ENCODE measurements around the gene SPTBN1.
A peak's percentile ranks its signal among the peaks of the same experiment; 100 is the strongest.
"Not testable (repeated sequence)": the region's sequence is repeated elsewhere in the genome, so short reads cannot be mapped to it uniquely, and the experiment has no call there.

Gene SPTBN1

DNA sequence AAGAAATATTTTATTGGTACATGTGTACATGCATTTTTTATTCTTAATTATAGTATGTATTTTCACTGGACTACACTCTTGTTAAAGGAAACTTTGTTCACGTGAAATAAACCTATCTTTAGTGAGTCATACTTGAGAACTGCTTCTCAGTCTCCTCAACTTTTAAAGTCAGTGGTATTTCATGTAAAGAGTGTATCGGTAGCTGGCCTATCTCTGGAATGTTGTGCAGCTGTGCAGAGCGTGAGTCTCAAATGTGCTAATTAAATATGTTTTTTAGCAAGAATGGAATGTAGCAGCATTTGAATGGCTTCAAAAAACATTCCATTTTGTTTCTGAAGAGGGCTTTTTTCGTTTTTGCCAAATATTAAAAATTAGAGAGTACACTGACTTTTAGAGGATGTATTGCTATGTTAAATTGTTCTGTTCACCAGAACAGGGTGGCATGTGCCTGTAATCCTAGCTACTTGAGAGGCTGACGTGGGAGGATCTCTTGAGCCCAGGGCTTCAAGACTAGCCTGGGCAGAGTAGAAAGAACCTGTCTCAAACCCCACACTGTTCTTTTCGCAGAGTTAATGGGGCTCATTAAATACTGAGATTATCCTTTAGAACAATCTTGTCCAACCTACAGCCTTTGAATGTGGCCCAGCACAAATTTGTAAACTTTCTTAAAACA lies 14.3 kb downstream of the SPTBN1 start:
- no peak for DNase-seq (ENCODE audit: low spot score)

DNA sequence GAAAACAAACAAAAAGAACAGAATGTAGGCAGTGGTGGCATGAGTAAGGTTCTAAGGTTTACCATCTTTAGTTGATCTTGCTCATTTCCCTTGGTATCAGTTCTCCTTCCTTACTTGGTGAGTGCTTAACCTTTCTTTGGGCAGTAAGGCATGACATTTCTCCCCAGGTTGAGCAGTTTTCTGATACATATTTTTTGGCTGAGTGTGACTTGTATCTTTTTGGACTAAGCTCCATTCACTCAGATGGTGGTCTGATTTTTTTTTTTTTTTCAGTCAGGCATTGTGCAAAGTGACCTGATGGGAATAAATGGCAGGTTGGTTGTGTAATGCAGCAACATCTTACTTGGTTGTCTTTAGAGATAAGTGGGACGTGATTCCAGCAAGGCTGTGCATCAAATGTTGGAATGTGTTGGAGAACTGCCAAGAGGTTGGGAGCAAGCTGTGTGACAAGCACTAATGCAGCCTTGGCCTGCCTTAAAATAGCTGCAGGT lies 15.1 kb downstream of the SPTBN1 start:
- peak; percentile 9 for DNase-seq (ENCODE audit: low spot score)

DNA sequence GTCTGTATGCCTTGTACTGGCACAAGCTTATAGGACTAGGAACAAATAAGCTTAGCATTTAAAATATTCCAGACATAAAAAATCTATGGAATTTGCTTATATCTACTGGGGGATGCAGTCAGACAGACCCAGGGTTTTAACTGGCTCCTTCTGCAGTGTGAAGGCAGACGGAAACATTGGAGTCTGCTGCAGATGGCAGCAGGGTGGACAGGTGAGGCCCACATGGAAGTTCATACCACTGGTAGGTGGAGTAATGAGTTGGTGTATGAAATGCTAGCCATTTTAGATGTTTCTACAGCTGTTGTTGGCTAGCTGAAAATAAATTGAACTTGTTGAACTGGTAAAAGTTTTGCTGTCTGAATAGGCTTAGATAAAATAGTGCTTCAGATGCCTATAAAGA lies 17.7 kb downstream of the SPTBN1 start:
- no peak for DNase-seq (ENCODE audit: low spot score)

DNA sequence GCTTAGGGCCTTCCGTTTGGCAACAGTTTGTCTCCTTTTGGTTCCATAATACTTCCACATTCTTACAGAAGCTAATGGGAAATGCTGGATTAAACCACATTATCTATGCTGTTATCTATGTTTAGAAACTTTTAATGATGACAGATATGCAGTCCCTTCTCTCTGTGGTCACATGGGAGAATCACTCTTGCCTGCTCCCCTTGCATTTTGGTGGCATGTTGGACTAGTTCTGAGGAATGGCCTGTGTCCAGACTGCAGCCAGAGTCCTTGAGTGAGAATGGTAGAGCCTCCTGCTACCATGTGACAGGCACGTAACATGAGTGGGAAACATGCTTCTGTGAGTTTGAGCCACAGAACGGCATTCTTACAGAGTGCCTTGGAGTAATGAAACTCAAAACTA lies 19.2 kb downstream of the SPTBN1 start:
- no peak for DNase-seq (ENCODE audit: low spot score)

DNA sequence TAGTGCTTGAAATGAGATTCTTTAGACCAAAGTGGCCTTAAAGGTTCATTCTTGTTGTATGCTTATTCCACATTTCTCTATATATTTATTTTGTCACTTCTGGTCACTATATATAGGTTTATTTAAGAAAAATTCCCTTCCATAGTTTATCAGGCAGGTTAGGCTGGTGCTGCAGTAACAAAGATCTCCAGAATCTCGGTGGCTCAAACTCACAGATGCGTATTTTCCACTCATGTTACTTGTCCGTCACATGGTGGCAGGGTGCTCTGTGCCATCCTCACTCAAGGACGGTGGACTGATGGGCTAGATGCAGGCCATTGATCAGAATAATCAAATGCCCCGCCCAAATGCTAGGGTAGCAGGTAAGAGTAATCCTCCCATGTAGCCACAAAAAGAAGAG lies 19.8 kb downstream of the SPTBN1 start:
- DNase-seq (ENCODE audit: low spot score) = no peak

DNA sequence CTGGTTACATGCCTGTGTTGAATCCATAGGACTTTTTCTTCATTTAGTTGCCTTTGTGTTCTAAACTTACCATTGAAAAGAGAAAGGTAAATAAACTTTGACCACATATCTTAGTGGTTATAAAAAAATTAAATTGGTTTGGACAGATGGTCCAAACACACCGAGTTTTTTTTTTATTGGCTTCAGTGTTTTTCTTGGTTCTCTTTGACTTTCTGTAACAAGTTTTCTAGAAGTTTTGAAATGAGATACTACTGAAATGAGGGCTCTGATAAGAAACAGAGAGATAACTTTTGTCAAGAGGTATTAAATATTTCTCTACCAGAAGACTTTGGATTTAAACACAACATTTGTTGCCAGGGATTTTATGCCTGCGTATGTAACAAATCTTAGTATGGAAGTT lies 20.7 kb downstream of the SPTBN1 start:
- DNase-seq (ENCODE audit: low spot score) = no peak

DNA sequence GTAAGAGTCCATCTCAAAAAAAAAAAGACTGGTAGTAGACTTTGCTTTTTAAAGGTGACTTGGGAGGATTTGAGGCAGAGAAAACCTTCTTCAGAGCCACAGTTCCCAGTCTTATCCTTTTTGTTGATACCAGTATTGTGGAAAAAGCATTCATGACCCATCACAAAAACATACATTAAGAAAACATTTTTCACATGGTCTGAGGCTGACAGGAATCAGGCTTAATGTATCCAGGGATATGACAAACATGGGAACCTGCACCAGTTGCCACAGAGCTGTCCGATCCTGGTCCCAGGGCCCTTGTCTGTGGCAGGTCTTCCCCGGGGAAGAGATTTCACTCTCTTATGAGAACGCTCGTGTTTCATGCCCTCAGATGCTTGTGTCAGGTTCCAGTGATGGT lies 21.8 kb downstream of the SPTBN1 start:
- DNase-seq (ENCODE audit: low spot score) = no peak

DNA sequence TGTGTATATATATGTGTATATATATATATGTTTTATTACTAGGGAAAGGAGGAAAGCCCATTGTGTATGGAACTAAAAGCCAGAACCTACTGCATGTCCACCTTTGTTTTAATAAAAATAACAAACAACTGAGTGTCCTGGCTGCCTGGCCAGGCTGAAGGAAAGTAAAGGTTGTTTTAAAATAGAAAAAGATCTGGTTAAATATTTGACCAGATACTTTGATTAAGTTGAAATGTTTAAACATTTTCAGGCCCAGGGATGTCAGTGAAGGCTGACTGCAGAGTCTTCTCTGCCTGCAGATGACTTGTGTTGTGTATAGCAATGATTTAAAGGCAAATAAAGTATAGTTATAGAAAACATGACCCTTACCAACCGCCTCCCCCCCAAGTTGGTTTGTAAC lies 22.8 kb downstream of the SPTBN1 start:
- no peak for DNase-seq (ENCODE audit: low spot score)

DNA sequence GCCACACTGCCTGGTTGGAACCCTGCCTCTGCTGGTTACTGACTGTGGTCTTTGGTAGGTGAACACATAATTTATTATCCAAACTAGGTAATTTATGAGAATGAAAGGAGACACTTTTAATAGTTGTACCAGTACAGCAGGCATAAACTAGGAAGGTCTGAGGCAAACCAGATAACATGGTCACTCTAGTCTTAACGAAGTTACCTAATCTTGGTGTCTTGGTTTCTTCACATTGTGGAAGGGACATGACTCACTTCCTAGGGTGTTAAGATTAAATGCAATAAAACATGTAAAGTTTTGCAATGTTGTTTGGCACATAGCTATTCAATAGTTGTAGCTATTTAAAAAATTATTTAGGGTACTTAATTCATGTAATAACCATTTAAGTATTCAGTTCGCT lies 23.3 kb downstream of the SPTBN1 start:
- no peak for DNase-seq (ENCODE audit: low spot score)

DNA sequence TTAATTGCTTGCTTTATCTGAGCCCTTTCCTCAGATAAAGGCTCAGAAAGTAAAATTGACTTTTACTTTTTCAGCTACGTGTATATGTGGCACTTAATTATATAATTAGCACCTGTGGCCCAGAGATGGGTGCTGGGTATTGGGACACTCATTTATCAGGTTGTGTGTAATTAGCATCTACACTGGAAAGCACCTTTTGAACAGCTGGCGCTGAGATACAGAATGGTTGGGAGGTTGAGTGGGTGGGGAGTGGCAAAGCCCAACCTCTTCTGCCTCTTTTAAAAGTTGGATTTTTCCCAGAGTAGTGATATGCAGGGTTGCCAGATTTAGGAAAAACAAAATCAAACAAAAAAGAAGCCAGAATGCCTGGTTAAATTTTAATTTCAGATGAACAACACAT lies 23.9 kb downstream of the SPTBN1 start:
- no peak for DNase-seq (ENCODE audit: low spot score)

DNA sequence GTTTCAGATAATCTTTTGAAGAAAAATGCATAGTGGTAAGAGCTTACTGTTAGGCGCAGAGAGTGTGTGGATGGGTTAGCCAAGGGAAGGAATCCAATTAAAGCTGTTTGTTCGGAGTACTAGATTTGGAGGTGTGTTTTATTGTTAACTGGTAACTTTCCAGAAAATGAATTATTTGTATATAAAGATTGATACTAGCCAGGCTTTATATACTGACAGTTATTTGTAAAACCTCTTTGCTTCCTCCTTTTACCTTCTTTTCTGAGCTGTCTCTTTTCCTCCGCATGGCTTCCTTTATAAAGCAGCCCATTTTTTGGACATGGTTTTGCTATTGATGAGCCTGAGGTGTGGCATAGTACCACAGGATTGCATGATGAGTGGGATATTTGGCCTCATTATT lies 25.6 kb downstream of the SPTBN1 start:
- DNase-seq (ENCODE audit: low spot score) = no peak

DNA sequence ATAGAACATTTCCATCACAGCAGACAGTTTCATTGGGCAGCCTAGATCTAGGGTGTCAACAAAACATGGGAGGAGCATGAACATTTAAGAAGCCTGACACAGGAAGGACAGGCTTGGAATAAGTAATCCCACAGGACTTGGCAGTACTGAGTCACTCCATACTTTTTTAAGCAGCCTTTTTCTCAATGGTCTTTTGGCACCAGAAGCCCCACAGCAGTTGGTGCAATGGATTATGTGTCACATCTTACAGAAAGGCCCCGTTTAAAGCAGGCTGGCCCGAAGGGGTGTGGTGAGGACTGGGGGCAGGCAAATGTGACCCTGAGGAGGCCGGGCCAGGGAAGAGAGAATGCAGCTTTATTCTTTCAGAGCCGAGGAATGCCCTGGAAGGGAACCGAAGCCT lies 26.6 kb downstream of the SPTBN1 start:
- no peak for DNase-seq (ENCODE audit: low spot score)

DNA sequence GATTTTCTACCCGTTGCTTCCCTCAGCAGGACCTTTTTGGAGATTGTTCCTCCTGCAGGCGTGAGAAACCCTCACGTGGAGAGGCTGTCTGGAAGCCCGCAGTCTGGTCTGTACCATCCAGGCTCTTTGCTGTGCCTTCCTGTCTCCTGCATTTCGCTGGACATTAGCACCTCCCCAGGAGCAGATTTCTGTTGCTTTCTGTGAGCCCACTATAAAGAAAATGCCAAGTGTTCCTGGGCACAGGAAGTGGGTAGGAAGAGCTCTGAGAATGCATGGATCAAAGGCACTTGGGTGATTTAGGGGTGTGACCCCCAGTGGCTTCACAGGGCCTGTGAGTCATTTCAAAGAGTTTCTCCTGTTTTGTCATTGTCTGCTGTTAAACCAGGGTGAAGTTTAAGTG lies 27.3 kb downstream of the SPTBN1 start:
- no peak for DNase-seq (ENCODE audit: low spot score)

DNA sequence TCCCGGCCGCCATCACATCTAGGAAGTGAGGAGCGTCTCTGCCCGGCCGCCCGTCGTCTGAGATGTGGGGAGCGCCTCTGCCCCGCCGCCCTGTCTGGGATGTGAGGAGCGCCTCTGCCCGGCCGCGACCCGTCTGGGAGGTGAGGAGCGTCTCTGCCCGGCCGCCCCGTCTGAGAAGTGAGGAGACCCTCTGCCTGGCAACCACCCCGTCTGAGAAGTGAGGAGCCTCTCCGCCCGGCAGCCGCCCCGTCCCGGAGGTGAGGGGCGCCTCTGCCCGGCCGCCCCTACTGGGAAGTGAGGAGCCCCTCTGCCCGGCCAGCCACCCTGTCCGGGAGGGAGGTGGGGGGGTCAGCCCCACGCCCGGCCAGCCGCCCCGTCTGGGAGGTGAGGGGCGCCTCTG lies 29.6 kb downstream of the SPTBN1 start:
- not testable (repeated sequence) for DNase-seq (ENCODE audit: low spot score)

DNA sequence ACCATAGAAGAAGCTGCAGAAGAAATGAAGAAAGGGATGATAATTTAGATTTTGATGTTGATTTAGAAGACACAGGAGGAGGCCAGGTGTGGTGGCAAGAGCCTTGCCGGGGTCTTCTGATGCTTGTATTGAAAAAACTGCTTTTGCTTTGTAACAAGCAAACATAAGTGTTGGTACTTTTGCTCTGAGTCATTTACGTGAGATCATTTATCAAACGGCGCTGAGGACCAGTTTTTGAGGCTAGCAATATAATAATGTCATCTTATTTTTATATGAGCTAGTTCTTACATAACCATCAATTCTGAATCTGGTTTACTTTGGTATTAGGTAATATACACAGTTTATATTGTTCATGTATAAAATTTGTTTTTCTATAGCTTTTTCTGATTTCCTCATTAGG lies 30.6 kb downstream of the SPTBN1 start:
- DNase-seq (ENCODE audit: low spot score) = no peak

DNA sequence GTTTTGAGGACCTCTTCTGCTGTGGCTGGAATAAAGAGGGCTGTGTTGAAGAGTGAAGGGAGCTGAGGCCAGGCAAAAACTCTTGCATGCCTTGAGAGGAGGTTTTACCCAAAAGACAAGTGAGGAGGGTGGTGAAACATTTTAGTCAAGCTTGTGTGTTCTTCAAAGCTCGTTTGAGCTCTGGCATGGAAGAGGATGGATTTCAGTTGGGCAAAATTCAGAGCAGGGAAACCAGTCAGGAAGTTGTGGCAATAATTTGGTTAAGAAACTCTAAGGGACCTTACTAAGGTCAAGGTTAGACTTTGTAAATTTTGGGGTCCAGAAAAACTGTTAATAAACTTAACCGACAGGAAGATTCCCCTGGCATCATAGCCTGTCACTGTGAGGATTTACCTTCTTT lies 34.7 kb downstream of the SPTBN1 start:
- DNase-seq (ENCODE audit: low spot score) = no peak

DNA sequence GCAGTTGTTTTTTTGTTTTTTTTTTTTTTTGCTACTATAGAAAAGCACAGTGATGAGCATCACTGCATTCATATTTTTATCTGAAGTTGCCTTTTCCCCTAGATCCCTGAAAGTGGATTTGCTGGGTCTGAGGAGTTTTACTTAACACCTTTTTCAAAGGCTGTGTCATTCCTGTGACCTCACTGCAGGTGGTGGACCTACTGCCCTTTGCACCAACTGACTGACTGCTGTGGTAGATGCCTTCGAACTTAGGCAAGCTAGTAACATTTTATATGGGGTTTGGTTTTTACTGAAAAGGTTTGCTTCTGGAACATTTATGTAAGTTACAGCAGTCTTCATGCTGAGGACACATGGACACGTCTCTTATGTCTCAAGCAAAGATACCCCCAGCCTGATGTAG lies 36.2 kb downstream of the SPTBN1 start:
- DNase-seq (ENCODE audit: low spot score) = no peak

DNA sequence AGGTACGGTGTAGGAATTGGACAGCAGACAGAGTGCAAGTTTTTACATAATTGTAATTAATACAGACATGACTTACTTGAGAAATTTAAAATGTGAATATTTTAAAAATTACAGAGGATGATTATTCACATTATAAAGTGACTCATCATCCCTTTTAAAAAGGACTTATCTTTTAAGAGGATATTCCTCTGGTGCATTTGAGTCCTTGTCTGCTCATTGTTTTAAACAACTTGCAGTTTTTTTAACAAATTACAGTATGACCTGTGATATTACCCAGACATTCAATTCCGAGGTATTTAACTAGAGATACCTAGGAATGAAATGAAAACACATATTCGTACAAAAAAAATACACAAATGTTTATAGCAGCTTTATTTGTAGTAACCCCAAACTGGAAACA lies 38.0 kb downstream of the SPTBN1 start:
- DNase-seq (ENCODE audit: low spot score) = no peak

DNA sequence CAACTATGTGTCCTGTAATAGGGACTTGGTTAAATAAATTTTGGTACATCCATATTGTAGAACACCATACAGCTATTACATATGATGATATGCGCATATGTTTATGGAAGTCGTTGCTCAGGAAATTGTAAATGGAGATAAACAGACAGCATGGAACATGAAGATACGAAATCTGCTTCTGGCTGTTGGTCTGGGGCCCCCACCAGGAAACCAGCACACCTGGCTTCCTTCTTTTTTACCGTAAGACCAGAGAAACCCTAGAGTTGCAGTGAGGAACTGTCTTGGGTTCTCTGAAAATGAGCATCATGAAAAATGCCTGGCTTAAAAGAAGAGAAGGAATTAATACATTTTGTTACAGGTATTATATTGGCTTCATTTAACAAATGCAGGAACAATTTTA lies 40.8 kb downstream of the SPTBN1 start:
- peak; percentile 9 for DNase-seq (ENCODE audit: low spot score)

DNA sequence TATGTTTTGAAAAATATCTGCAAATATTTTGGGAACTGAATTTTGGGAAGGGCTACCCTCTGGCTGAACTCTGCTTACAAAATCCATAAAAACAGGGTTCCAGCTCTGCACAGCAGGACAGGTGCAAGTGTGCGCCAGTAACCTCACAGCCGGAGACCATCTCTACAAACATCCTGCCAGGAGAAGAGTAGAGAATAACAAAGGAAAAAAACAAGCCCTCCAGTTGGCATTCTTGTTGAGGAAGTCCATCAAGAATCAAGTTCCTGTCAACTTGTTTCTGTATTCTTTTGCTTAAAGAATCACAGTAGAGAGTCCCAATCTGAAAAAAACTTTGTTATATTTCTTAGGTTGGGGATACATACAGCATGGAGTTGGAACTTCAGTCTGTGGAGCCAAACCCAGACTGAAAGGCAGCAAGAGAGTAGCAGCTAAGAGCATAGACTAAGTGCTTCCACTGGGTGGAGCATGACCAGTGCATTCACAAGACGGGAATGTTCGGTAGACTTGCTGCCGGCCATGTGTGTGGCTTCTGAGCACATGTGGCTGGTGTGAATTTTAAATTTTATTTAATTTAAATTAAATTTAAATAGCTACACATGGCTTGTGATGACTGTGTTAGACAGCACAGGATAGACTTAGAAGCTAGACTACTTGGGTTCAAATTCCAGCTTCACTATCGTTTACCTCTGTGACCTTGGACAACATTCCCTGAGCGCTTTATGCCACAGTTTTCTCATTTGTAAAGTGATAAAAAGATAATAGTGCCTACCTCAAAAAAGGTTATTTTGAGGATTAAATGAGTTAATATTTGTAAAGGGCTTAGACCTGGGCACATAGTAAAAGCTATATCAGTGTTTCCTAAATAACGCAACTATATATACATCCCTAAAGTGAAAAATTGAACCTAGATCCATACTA lies 41.9 kb downstream of the SPTBN1 start:
- peak; percentile 9 for DNase-seq (ENCODE audit: low spot score)

DNA sequence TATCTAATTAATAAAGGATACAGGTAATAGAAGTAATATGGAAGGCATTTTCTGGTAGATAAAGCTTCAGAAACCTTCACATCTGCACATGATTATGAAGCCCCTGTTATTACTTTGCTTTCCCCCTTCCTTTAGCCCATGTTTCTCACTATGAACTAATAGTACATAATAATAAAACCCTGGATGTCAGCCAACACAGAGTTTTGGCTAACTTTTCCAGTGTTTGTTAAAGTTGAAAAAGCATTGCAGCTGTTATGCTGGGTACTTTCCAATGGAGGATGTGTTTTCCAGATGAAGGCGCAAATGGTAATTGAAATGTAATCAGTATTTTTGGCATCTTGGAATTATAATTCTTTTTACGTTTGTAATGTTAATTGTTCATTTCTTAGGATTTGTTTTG lies 43.5 kb downstream of the SPTBN1 start:
- no peak for DNase-seq (ENCODE audit: low spot score)

DNA sequence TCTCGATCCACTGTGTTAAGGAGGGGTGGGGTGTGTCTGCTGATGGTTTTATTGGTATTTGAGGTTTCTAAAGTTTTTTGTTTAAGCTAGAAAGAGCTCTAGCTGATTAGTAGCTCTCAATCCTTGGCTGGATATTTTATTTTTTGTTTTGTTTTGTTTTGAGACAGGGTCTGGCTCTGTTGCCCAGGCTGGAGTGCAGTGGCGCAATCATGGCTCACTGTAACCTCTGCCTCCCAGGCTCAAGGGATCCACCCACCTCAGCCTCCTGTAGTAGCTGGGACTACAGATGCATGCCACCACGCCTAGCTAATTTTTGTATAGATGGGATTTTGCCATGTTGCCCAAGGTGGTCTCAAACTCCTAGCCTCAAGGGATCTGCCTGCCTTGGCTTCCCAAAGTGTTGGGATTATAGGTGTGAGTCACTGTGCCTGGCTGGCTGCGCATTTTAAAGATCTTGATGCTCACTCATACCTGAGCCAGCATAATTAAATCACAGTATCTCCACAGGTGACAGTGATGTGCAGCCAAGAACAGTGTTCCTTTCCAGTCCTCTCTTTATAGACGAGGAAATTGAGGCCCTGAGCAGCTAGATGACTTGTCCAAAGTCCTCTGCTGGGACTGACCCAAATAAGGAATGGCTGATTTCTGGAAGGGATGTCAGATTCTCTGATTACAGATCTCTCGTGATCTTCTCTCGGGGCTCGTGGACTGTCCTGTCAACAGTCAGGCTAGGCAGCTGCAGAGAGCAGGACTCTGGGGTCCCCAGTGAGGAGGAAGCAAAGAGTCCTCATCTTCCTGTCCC lies 44.5 kb downstream of the SPTBN1 start:
- no peak for DNase-seq (ENCODE audit: low spot score)

DNA sequence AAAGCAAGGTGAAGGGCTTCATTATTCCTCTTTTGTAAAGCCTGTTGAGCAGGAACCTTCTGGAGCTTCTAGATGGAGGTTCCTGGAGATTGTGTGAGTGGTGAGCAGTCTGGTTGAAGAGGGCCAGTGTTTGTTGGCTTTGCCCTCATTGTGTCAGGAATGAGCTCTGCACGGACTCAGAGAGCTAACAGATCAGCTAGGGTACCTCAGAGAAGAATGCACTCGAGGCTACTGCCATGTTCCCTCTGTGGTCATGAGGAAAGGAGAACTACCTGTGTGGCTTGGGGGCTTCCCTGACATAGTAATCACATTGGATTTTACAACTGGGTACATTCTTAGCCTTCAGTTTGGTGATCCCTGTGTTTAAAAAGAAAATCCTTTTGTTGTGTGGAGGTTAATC lies 46.6 kb downstream of the SPTBN1 start:
- DNase-seq (ENCODE audit: low spot score) = no peak

Data from NAMALWA (cell line).